Prostate gland (tissue), 2 donors: ENCODE measurements around the gene MEGF8. TPM values are rescaled to one million over a fixed set of nuclear protein-coding genes. Genes with fewer than 3 reads are reported as not detected.

ENCODE experiments used
- DNase-seq: peaks from one replicate; pipeline ENCODE4 v3.0.0-alpha.2; 2019; ENCODE audit warnings: low spot score
- H3K27ac ChIP-seq, 2 donors: fragments of 200-600 bp; sonication (generic); 2 replicates each; pipeline ENCODE4 v1.5.1; 2017 to 2019
- H3K27me3 ChIP-seq: fragments of 200-600 bp; sonication (generic); replicated peaks from 2 replicates; pipeline ENCODE4 v1.5.1; 2019; ENCODE audit not compliant: insufficient read depth
- H3K36me3 ChIP-seq, 2 donors: fragments of 200-600 bp; sonication (generic); 1 replicate in 1 of 2; 2 replicates in 1 of 2; pipeline versions ENCODE4 v1.5.1 to v1.8.1; 2017 to 2019
- H3K4me1 ChIP-seq: fragments of 200-600 bp; sonication (generic); replicated peaks from 2 replicates; pipeline ENCODE4 v1.5.1; 2019
- H3K4me3 ChIP-seq, 2 donors: fragments of 200-600 bp; sonication (generic); 2 replicates each; pipeline ENCODE4 v1.5.1; 2017 to 2019
- H3K9me3 ChIP-seq: fragments of 200-600 bp; sonication (generic); 2 replicates; pipeline ENCODE4 v1.5.1; 2017
- POLR2A ChIP-seq: fragments of 450-650 bp; IDR thresholded peaks from one replicate; pipeline ENCODE4 v1.6.1; 2016; ENCODE audit warnings: antibody characterized with exemption, mild to moderate bottlenecking
- POLR2AphosphoS5 ChIP-seq: sonication (generic); formaldehyde crosslinking; IDR thresholded peaks from one replicate; pipeline ENCODE4 v1.6.1; 2017; ENCODE audit warnings: antibody characterized with exemption
- WGBS: methylation state at CpG from one replicate; pipeline ENCODE4 v1.1.5; 2018; 5-methylcytosine and 5-hydroxymethylcytosine counted together
- intact Hi-C: fragments of 100-400 bp; cut with DNase I; formaldehyde crosslinking; loops from one replicate; pipeline ENCODE4 v1.14.2; 2022
- total RNA-seq, 2 donors: library from RNA; depleted of rRNA; stranded (reverse); fragments of >200 nt; gene quantifications; one replicate each; pipeline ENCODE4 v1.1.0, GENCODE V29; 2016
- TF ChIP-seq, protein P1 (sequence below), 4 experiments: fragments of 200-600 bp in 2 of 4; fragments of 450-650 bp in 2 of 4; sonication (generic) in 2 of 4; IDR thresholded peaks; 1 replicate in 3 of 4; 2 replicates in 1 of 4; pipeline ENCODE4 v1.5.1; 2016 to 2019; ENCODE audit warnings: antibody characterized with exemption in 4 of 4, mild to moderate bottlenecking in 2 of 4, moderate library complexity in 2 of 4

The MEGF8 gene
- total RNA-seq, 2 donors from 2014 or later = 22.8 to 30.7 TPM

DNA sequence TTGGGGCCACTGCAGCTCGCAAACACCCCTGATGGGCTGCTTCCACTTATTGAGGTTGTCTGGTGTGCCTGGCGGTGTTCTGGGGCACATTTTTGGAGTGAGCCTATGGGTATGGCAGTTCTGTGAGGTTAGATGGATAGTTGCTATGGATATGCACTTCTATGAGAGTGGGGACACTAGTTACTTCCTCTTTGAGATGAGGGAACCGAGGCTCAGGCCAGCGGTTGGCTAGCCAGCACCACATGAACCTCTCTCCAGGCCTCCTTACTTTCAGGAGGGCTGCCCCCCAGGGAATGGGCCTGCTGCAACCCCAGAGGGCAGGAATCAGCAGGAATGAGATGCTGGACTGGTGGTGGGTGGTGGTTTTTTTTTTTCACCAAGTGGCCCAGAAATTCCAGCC is 37.0 kb upstream of the MEGF8 start:
- WGBS = 80% methylated on average over 4 of the region's 4 CpGs
- H3K9me3 ChIP-seq = no peaks in the 10 kb centered on the region
- no peak for TF ChIP-seq POLR2AphosphoS5
- TF ChIP-seq, protein P1, sequence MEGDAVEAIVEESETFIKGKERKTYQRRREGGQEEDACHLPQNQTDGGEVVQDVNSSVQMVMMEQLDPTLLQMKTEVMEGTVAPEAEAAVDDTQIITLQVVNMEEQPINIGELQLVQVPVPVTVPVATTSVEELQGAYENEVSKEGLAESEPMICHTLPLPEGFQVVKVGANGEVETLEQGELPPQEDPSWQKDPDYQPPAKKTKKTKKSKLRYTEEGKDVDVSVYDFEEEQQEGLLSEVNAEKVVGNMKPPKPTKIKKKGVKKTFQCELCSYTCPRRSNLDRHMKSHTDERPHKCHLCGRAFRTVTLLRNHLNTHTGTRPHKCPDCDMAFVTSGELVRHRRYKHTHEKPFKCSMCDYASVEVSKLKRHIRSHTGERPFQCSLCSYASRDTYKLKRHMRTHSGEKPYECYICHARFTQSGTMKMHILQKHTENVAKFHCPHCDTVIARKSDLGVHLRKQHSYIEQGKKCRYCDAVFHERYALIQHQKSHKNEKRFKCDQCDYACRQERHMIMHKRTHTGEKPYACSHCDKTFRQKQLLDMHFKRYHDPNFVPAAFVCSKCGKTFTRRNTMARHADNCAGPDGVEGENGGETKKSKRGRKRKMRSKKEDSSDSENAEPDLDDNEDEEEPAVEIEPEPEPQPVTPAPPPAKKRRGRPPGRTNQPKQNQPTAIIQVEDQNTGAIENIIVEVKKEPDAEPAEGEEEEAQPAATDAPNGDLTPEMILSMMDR (IDR thresholded peaks at IDR 0.05) = no peak
- TF ChIP-seq POLR2A = no peak
- intact Hi-C loops = no loop called here
- H3K27ac ChIP-seq = no peak overlapping the region
- H3K4me1 ChIP-seq = peaks cover 19% of the 10 kb centered on the region
- no peak for DNase-seq
- H3K36me3 ChIP-seq = peaks cover 10 to 32% of the 10 kb centered on the region in 2 donors
- no peaks in the 10 kb centered on the region for H3K27me3 ChIP-seq
- H3K4me3 ChIP-seq = no peak overlapping the region

DNA sequence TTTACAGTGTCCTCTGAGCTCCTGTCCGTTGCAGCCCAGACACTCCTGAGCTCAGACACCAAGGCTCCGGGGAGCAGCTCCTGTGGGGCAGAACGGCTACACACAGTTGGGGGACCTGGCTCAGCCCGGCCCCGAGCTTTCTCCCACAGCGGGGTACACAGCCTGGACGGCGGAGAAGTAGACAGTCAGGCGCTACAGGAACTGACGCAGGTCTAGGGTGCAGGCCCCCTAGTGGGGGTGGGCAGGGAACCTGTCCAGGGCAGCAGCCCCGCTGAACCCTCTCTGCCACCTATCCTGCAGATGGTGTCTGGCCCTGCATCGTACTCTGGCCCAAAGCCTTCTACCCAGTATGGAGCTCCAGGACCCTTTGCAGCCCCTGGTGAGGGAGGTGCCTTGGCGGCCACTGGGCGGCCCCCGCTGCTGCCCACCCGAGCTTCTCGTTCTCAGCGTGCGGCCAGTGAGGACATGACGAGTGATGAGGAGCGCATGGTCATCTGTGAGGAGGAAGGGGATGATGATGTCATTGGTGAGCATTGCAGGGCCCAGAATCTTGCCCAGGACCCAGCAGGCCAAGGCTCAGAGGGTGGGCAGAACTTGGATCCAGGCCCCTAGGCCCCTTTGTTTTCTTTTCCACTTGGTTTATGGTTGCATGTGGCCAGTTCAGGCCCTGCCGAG is 36.4 kb upstream of the MEGF8 start:
- peaks cover 10 to 32% of the 10 kb centered on the region in 2 donors for H3K36me3 ChIP-seq
- H3K4me3 ChIP-seq = no peak overlapping the region
- no peak overlapping the region for H3K27ac ChIP-seq
- intact Hi-C loops = no loop called here
- no peaks in the 10 kb centered on the region for H3K27me3 ChIP-seq
- WGBS = 85% methylated on average over 22 of the region's 22 CpGs
- no peaks in the 10 kb centered on the region for H3K9me3 ChIP-seq
- no peak for DNase-seq
- H3K4me1 ChIP-seq = peaks cover 19% of the 10 kb centered on the region
- no peak for TF ChIP-seq POLR2AphosphoS5
- TF ChIP-seq POLR2A = no peak

DNA sequence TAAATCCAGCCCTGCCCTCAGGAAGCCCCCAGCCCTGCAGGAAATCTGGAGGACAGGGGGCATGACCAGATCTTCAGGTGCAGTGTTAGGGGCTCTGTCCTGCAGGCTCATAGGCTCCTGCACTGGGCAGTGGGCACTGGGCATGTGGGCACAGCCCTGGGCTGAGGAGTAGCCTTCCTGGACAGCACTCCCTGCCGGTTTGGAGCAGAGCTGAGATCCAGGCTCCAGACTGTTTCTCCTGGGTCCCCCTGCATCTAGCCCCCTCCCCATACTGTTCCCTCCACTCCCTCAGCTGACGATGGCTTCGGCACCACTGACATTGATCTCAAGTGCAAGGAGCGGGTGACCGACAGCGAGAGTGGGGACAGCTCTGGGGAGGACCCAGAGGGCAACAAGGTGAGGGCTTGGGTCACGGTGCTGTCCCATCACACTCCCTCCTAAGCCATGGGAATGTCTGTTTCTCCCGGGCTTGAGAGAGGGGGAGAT is 35.8 kb upstream of the MEGF8 start:
- WGBS = 87% methylated on average over 8 of the region's 8 CpGs
- intact Hi-C loops = no loop called here
- DNase-seq = no peak
- TF ChIP-seq, protein P1 (IDR thresholded peaks at IDR 0.05) = no peak
- TF ChIP-seq POLR2AphosphoS5 (no peak), POLR2A (no peak)
- Histone ChIP-seq H3K27me3 (no peaks in the 10 kb centered on the region), H3K36me3 (peaks cover 10 to 32% of the 10 kb centered on the region in 2 donors), H3K9me3 (no peaks in the 10 kb centered on the region), H3K27ac (no peak overlapping the region), H3K4me1 (peaks cover 19% of the 10 kb centered on the region), H3K4me3 (no peak overlapping the region)

DNA sequence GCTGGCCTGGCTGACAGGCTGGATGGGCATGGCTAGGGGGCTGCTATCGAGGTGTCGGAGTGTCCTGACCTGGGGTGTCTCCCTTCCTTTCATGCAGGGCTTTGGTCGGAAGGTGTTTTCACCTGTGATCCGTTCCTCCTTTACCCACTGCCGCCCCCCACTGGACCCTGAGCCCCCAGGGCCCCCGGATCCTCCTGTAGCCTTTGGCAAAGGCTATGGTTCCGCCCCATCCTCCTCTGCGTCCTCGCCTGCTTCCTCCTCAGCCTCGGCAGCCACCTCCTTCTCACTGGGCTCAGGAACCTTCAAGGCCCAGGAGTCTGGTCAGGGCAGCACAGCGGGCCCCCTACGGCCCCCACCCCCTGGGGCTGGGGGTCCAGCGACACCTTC is 35.3 kb upstream of the MEGF8 start:
- Histone ChIP-seq H3K4me3 (no peak overlapping the region), H3K27me3 (no peaks in the 10 kb centered on the region), H3K27ac (no peak overlapping the region), H3K36me3 (peaks cover 10 to 32% of the 10 kb centered on the region in 2 donors), H3K9me3 (no peaks in the 10 kb centered on the region), H3K4me1 (peaks cover 16% of the 10 kb centered on the region)
- 80% methylated on average over 13 of the region's 13 CpGs for WGBS
- TF ChIP-seq POLR2AphosphoS5 (no peak), POLR2A (no peak)
- TF ChIP-seq, protein P1 (IDR thresholded peaks at IDR 0.05) = no peak
- intact Hi-C loops = no loop called here
- DNase-seq = no peak

DNA sequence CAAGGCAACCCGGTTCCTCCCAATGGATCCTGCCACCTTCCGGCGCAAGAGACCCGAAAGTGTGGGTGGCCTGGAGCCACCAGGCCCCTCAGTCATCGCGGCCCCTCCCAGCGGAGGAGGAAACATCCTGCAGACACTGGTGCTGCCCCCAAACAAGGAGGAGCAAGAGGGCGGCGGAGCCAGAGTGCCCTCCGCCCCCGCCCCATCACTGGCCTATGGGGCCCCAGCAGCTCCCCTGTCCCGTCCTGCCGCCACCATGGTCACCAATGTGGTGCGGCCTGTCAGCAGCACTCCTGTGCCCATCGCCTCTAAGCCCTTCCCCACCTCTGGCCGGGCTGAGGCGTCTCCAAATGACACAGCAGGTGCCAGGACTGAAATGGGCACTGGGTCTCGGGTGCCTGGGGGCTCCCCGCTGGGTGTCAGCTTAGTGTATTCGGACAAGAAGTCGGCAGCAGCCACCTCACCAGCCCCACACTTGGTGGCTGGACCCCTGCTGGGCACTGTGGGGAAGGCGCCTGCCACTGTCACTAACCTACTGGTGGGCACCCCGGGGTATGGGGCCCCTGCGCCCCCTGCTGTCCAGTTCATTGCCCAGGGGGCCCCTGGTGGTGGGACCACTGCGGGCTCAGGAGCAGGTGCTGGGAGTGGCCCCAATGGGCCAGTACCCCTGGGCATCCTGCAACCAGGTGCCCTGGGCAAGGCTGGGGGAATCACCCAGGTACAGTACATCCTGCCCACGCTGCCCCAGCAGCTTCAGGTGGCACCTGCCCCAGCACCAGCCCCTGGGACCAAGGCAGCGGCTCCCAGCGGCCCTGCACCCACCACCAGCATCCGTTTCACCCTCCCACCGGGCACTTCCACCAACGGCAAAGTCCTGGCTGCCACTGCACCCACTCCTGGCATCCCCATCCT is 34.7 kb upstream of the MEGF8 start:
- intact Hi-C loops = no loop called here
- H3K27ac ChIP-seq = no peak overlapping the region
- no peak for TF ChIP-seq POLR2AphosphoS5
- TF ChIP-seq, protein P1 (IDR thresholded peaks at IDR 0.05) = peak in 2 of 4 experiments; percentile 29 to 44
- H3K4me1 ChIP-seq = peaks cover 9% of the 10 kb centered on the region
- peaks cover 10 to 32% of the 10 kb centered on the region in 2 donors for H3K36me3 ChIP-seq
- DNase-seq = no peak
- no peaks in the 10 kb centered on the region for H3K9me3 ChIP-seq
- no peak overlapping the region for H3K4me3 ChIP-seq
- WGBS = 83% methylated on average over 29 of the region's 31 CpGs
- H3K27me3 ChIP-seq = no peaks in the 10 kb centered on the region
